K562 (cell line): Measurements from ENCODE around the gene SPATA25. TPM values are rescaled to one million over a fixed set of nuclear protein-coding genes. Genes with fewer than 3 reads are reported as not detected.

ENCODE experiments used
- BDP1 ChIP-seq: IDR thresholded peaks from 3 replicates; pipeline ENCODE4 v1.6.1; 2011; ENCODE audit not compliant: insufficient read length, insufficient read depth
- ETV1 ChIP-seq: fragments of 450-650 bp; conservative IDR thresholded peaks from 2 replicates; pipeline ENCODE4 v1.6.1; 2016; ENCODE audit warnings: missing genetic modification characterization, control low read depth, low read depth, missing compliant biosample characterization
- FOXK2 ChIP-seq, 2 experiments: fragments of 450-650 bp; IDR thresholded peaks in 1 of 2; conservative IDR thresholded peaks in 1 of 2; 2 replicates each; pipeline ENCODE4 v1.6.1; 2016; ENCODE audit warnings: low read depth in 2 of 2, mild to moderate bottlenecking in 1 of 2
- MTF1 ChIP-seq: fragments of 250-450 bp; sonication (Bioruptor Pico); IDR thresholded peaks from 2 replicates; pipeline ENCODE4 v1.9.0; 2021; ENCODE audit warnings: moderate library complexity, mild to moderate bottlenecking, inconsistent platforms, borderline replicate concordance
- MXI1 ChIP-seq: IDR thresholded peaks from 2 replicates; pipeline ENCODE4 v1.6.1; 2011; ENCODE audit warnings: low read depth, mild to moderate bottlenecking, improper control_type of control experiment, low read length
- NUFIP1 ChIP-seq: fragments of 450-650 bp; IDR thresholded peaks from 2 replicates; pipeline ENCODE4 v1.6.1; 2018; ENCODE audit not compliant: partially characterized antibody
- PTTG1 ChIP-seq: fragments of 450-650 bp; IDR thresholded peaks from 2 replicates; pipeline ENCODE4 v1.6.1; 2016; ENCODE audit warnings: low read depth, mild to moderate bottlenecking, missing genetic modification characterization, missing compliant biosample characterization
- RREB1 ChIP-seq: fragments of 250-450 bp; sonication (Bioruptor Pico); IDR thresholded peaks from 2 replicates; pipeline ENCODE4 v1.4.0; 2020
- ZBTB43 ChIP-seq: sonication (generic); formaldehyde crosslinking; IDR thresholded peaks from 2 replicates; pipeline ENCODE4 v1.8.0; 2023; ENCODE audit warnings: mild to moderate bottlenecking, missing genetic modification reagents
- ZMIZ1 ChIP-seq, 2 experiments: fragments of 150-350 bp in 1 of 2; IDR thresholded peaks; 2 replicates each; pipeline ENCODE4 v1.6.1; 2012 to 2016; ENCODE audit warnings: low read depth in 2 of 2, low read length in 2 of 2, mild to moderate bottlenecking in 1 of 2, moderate library complexity in 1 of 2
- ZNF79 ChIP-seq: fragments of 250-450 bp; sonication (Bioruptor Pico); IDR thresholded peaks from 2 replicates; pipeline ENCODE4 v1.4.0; 2020; ENCODE audit warnings: low read depth, mild to moderate bottlenecking, moderate library complexity
- polyA plus RNA-seq, 8 experiments: library from polyadenylated mRNA; depleted of rRNA in 4 of 8; stranded (reverse) in 5 of 8; unstranded in 3 of 8; fragments of >200 nt; fragmentation: Nextera tagmentation in 2 of 8; fragmentation: Illumina TruSeq in 1 of 8; extraction: Ambion mirVana in 2 of 8; extraction: Trizol in 1 of 8; gene quantifications; 2 replicates each; pipeline versions ENCODE4 v1.2.1 to v1.2.3, GENCODE V29; 2011 to 2014; ENCODE audit warnings: inconsistent platforms in 1 of 8, missing spikeins in 1 of 8
- total RNA-seq, 7 experiments: library from RNA; depleted of rRNA in 6 of 7; stranded (reverse); fragments of >200 nt in 6 of 7; fragmentation: Illumina TruSeq in 2 of 7; extraction: Trizol in 2 of 7; gene quantifications; 2 replicates each; pipeline versions ENCODE4 v1.2.1 to v1.2.3, GENCODE V29; 2011 to 2021; ENCODE audit warnings: low replicate concordance in 1 of 7
- TF ChIP-seq, protein P1 (sequence below): fragments of 150-350 bp; conservative IDR thresholded peaks from 2 replicates; pipeline ENCODE4 v1.6.1; 2014; ENCODE audit warnings: low read length

Gene SPATA25
- total and polyA plus RNA-seq, 9 of the 15 experiments (the other 6 are each of a cell fraction or from before 2014, with no cell fraction given) = 0.21 to 0.95 (median 0.53) TPM; not detected in 3

DNA sequence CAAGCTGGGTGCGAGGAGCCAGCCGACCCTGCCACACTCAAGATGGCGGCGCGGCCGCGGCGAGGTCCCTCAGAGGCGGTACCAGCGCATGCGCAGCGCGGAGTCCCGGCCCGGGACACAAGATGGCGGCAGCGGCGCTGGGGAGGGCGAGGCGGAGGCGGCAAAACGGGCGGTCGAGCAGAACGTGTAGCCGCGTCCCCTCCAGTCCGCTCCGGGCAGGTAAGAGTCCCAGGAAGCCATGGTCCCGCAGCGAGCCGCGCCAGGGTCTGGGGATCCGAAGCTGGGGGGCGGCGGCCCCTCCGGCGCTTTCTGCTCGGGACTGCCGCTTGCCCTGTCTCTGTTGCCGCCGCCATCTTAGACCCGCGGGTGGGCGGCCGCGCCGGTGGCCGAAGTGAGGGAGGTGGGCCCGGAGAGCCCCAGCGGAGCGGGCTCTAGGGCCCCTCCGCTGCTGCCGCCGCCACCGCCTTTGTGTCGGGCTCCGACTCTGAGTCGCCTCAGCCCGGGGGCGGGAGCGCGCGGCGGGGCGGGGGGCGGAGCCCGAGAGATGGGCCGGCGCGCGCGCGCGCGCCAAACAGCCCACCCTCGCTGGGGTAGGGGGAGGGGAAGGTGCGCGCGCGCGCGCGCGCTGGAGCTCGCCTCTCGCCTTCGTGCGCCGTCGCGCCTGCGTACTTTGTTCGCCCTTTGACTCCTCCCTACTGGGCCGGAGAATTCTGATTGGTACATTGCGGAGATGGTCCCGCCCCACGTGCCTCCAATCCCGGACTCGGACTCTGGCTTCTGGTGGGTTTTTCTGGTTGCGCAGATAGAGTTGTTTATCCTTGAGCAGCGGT, 47.4 kb upstream of the SPATA25 start, which contains the start of gene PCIF1 (continued):
- no peak; the same call in 1 of the 2 replicates for TF ChIP-seq ZBTB43 (CRISPR knock-in tag)
- TF ChIP-seq, protein P1, sequence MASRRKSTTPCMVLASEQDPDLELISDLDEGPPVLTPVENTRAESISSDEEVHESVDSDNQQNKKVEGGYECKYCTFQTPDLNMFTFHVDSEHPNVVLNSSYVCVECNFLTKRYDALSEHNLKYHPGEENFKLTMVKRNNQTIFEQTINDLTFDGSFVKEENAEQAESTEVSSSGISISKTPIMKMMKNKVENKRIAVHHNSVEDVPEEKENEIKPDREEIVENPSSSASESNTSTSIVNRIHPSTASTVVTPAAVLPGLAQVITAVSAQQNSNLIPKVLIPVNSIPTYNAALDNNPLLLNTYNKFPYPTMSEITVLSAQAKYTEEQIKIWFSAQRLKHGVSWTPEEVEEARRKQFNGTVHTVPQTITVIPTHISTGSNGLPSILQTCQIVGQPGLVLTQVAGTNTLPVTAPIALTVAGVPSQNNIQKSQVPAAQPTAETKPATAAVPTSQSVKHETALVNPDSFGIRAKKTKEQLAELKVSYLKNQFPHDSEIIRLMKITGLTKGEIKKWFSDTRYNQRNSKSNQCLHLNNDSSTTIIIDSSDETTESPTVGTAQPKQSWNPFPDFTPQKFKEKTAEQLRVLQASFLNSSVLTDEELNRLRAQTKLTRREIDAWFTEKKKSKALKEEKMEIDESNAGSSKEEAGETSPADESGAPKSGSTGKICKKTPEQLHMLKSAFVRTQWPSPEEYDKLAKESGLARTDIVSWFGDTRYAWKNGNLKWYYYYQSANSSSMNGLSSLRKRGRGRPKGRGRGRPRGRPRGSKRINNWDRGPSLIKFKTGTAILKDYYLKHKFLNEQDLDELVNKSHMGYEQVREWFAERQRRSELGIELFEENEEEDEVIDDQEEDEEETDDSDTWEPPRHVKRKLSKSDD = 0 out of 2 replicates have a peak, but pooled peaks have one; percentile 75
- no peak for TF ChIP-seq MTF1 (CRISPR knock-in tag)
- TF ChIP-seq MXI1 = no peak
- no peak for TF ChIP-seq NUFIP1
- peak in 1 of 2 experiments; percentile 88; a peak in 3 of 4 replicates for TF ChIP-seq FOXK2 (conservative IDR thresholded peaks at IDR 0.05 in 1 of 2, IDR thresholded peaks at IDR 0.05 in 1 of 2; ENCODE audit: low read depth in 2 of 2)
- 0 out of 2 replicates have a peak, but pooled peaks have one; percentile 31 for TF ChIP-seq ETV1
- TF ChIP-seq RREB1 (CRISPR knock-in tag) = peak; percentile 82; the same call in 1 of the 2 replicates
- no peak for TF ChIP-seq ZNF79 (CRISPR knock-in tag)
- no peak for TF ChIP-seq BDP1
- no peak; a peak in 1 of 4 replicates for TF ChIP-seq ZMIZ1 (IDR thresholded peaks at IDR 0.05; ENCODE audit: low read depth in 2 of 2, low read length in 2 of 2)
- TF ChIP-seq PTTG1 (tag) = no peak
